Measurements from ENCODE around the gene EFL1. TPM values are rescaled to one million over a fixed set of nuclear protein-coding genes. Genes with fewer than 3 reads are reported as not detected.
A peak's percentile ranks its signal among the peaks of the same experiment; 100 is the strongest.
"Not testable (repeated sequence)": the region's sequence is repeated elsewhere in the genome, so short reads cannot be mapped to it uniquely, and the experiment has no call there.

Gene EFL1
- total RNA-seq, 2 donors from 2014 or later: 11.2 to 33.0 TPM

GRCh38 chr15:82272154-82272553 lies 9.6 kb upstream of the EFL1 start:
- H3K4me3 ChIP-seq: no peak overlapping the region
- H3K36me3 ChIP-seq (replicated peaks in 1 of 2; ENCODE audit: insufficient read depth in 1 of 2, low read depth in 2 of 2): no peaks in the 10 kb centered on the region
- no peaks in the 10 kb centered on the region for H3K4me1 ChIP-seq
- no peaks in the 10 kb centered on the region for H3K27me3 ChIP-seq
- peaks cover 0 to 8% (median 0%) of the 10 kb centered on the region in 3 donors for H3K9me3 ChIP-seq
- ATAC-seq: no peak
- intact Hi-C loops (cut with DNase I): no loop called here
- TF ChIP-seq POLR2A (IDR thresholded peaks at IDR 0.05): no peak
- TF ChIP-seq CTCF (IDR thresholded peaks at IDR 0.05): no peak
- DNase-seq: no peak
- H3K27ac ChIP-seq: no peak overlapping the region
- 62 to 69% methylated on average over 2 of the region's 2 CpGs for WGBS, 2 donors

- H3K4me1 ChIP-seq; intact Hi-C loops (cut with DNase I); DNase-seq; H3K27ac ChIP-seq; ATAC-seq; H3K9me3 ChIP-seq; H3K27me3 ChIP-seq; H3K4me3 ChIP-seq; H3K36me3 ChIP-seq (replicated peaks in 1 of 2; ENCODE audit: insufficient read depth in 1 of 2, low read depth in 2 of 2): not testable (repeated sequence)
- 59 to 71% methylated on average over 2 of the region's 2 CpGs for WGBS, 2 donors
These were observed 5.9 kb upstream of the EFL1 start for GRCh38 chr15:82268454-82268853.

- ATAC-seq; H3K36me3 ChIP-seq (replicated peaks in 1 of 2; ENCODE audit: insufficient read depth in 1 of 2, low read depth in 2 of 2); H3K4me3 ChIP-seq; H3K27me3 ChIP-seq; H3K9me3 ChIP-seq; DNase-seq; H3K4me1 ChIP-seq; H3K27ac ChIP-seq; intact Hi-C loops (cut with DNase I): not testable (repeated sequence)
- WGBS, 2 donors: 81 to 85% methylated on average over 2 of the region's 2 CpGs
These were observed 4.6 kb upstream of the EFL1 start for GRCh38 chr15:82267137-82267536.

- Histone ChIP-seq H3K27ac (peak overlapping the region; percentile 35 to 85 (median 77)), H3K4me1 (peaks cover 19% of the 10 kb centered on the region)
- ATAC-seq: peak; percentile 78
These were observed 816 bp upstream of the EFL1 start for GRCh38 chr15:82263350-82263749.

GRCh38 chr15:82261566-82262421 lies 740 bp downstream of the EFL1 start:
- H3K27ac ChIP-seq: peak overlapping the region in 3 of 4 donors; percentile 73 to 85 (median 81)
- intact Hi-C loops (cut with DNase I): not testable (repeated sequence)

More at GRCh38 chr15:82263350-82263749, 816 bp upstream of the EFL1 start:
- Histone ChIP-seq H3K4me3 (no peak overlapping the region), H3K27me3 (no peaks in the 10 kb centered on the region), H3K9me3 (no peaks in the 10 kb centered on the region), H3K36me3 (replicated peaks in 1 of 2; ENCODE audit: insufficient read depth in 1 of 2, low read depth in 2 of 2) (no peaks in the 10 kb centered on the region)
- 7 to 24% methylated on average over 3 of the region's 3 CpGs for WGBS, 2 donors
- peak in 1 of 3 donors; percentile 4 for TF ChIP-seq POLR2A (IDR thresholded peaks at IDR 0.05)
- TF ChIP-seq CTCF (IDR thresholded peaks at IDR 0.05): no peak
- peak in 2 of 4 donors; percentile 11 to 18 for DNase-seq
- intact Hi-C loops (cut with DNase I): no loop called here

GRCh38 chr15:82248261-82248660 lies 14.3 kb downstream of the EFL1 start:
- H3K36me3 ChIP-seq (replicated peaks in 1 of 2; ENCODE audit: insufficient read depth in 1 of 2, low read depth in 2 of 2); ATAC-seq; H3K9me3 ChIP-seq; H3K27me3 ChIP-seq; H3K4me3 ChIP-seq; H3K27ac ChIP-seq; intact Hi-C loops (cut with DNase I); DNase-seq; H3K4me1 ChIP-seq: not testable (repeated sequence)
- 81 to 86% methylated on average over 3 of the region's 3 CpGs for WGBS, 2 donors

More at GRCh38 chr15:82261566-82262421, 740 bp downstream of the EFL1 start:
- H3K36me3 ChIP-seq (replicated peaks in 1 of 2; ENCODE audit: insufficient read depth in 1 of 2, low read depth in 2 of 2); H3K27me3 ChIP-seq; H3K9me3 ChIP-seq: not testable (repeated sequence)
- H3K4me3 ChIP-seq: peak overlapping the region; percentile 90 to 95
- peaks cover 19% of the 10 kb centered on the region for H3K4me1 ChIP-seq
- ATAC-seq: peak; percentile 31
- WGBS, 2 donors: 3% methylated on average over 19 of the region's 19 CpGs
- DNase-seq: peak; percentile 15 to 40 (median 16)

- H3K36me3 ChIP-seq (replicated peaks in 1 of 2; ENCODE audit: insufficient read depth in 1 of 2, low read depth in 2 of 2); H3K4me3 ChIP-seq; H3K27me3 ChIP-seq; H3K27ac ChIP-seq; intact Hi-C loops (cut with DNase I); DNase-seq; ATAC-seq; H3K9me3 ChIP-seq; H3K4me1 ChIP-seq: not testable (repeated sequence)
- WGBS, 2 donors: 87 to 92% methylated on average over 5 of the region's 5 CpGs
These were observed 16.6 kb downstream of the EFL1 start for GRCh38 chr15:82245956-82246355.

GRCh38 chr15:82243644-82244043 lies 18.9 kb downstream of the EFL1 start:
- H3K9me3 ChIP-seq; H3K4me3 ChIP-seq; H3K36me3 ChIP-seq (replicated peaks in 1 of 2; ENCODE audit: insufficient read depth in 1 of 2, low read depth in 2 of 2); H3K27ac ChIP-seq; intact Hi-C loops (cut with DNase I); H3K4me1 ChIP-seq; DNase-seq; ATAC-seq; H3K27me3 ChIP-seq: not testable (repeated sequence)
- 55 to 83% methylated on average over 3 to 4 of the region's 5 CpGs for WGBS, 2 donors

- H3K9me3 ChIP-seq; ATAC-seq; DNase-seq; H3K27me3 ChIP-seq; H3K4me3 ChIP-seq; H3K36me3 ChIP-seq (replicated peaks in 1 of 2; ENCODE audit: insufficient read depth in 1 of 2, low read depth in 2 of 2); intact Hi-C loops (cut with DNase I); H3K4me1 ChIP-seq; H3K27ac ChIP-seq: not testable (repeated sequence)
- 85 to 100% methylated on average over 1 of the region's 1 CpG for WGBS, 2 donors
These were observed 20.6 kb downstream of the EFL1 start for GRCh38 chr15:82241836-82242499.

All from body of pancreas (tissue), 4 donors.